ENCODE data around the gene ZBTB8A.
"Not testable (repeated sequence)": the region's sequence is repeated elsewhere in the genome, so short reads cannot be mapped to it uniquely, and the experiment has no call there.

DNA sequence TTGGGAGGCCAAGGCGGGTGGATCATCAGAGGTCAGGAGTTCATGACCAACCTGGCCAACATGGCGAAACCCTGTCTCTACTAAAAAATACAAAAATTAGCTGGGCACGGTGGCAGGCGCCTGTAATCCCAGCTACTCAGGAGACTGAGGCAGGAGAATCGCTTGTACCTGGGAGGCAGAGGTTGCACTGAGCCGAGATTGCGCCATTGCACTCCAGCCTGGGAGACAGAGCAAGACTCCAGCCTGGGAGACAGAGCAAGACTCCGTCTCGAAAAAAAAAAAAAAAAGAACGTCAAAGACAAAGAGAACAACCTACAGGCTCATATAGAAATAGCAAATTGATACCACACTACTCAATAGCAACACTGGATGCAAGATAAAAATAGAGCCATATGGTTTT, 10.7 kb upstream of the ZBTB8A start:
- TF ChIP-seq, protein P1, sequence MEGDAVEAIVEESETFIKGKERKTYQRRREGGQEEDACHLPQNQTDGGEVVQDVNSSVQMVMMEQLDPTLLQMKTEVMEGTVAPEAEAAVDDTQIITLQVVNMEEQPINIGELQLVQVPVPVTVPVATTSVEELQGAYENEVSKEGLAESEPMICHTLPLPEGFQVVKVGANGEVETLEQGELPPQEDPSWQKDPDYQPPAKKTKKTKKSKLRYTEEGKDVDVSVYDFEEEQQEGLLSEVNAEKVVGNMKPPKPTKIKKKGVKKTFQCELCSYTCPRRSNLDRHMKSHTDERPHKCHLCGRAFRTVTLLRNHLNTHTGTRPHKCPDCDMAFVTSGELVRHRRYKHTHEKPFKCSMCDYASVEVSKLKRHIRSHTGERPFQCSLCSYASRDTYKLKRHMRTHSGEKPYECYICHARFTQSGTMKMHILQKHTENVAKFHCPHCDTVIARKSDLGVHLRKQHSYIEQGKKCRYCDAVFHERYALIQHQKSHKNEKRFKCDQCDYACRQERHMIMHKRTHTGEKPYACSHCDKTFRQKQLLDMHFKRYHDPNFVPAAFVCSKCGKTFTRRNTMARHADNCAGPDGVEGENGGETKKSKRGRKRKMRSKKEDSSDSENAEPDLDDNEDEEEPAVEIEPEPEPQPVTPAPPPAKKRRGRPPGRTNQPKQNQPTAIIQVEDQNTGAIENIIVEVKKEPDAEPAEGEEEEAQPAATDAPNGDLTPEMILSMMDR (IDR thresholded peaks at IDR 0.05), result not testable (repeated sequence)
- TF ChIP-seq POLR2A (IDR thresholded peaks at IDR 0.05), result not testable (repeated sequence)

Data from adrenal gland (tissue), 5 donors.